Measurements from ENCODE around the gene ITPRIP. TPM values are rescaled to one million over a fixed set of nuclear protein-coding genes. Genes with fewer than 3 reads are reported as not detected.

ITPRIP gene
- total and polyA plus RNA-seq, 8 donors = 16.6 to 29.2 (median 17.9) TPM

- Histone ChIP-seq H3K4me1 (peaks cover 6 to 29% of the 10 kb centered on the region in 2 donors), H3K36me3 (no peaks in the 10 kb centered on the region), H3K4me3 (no peak overlapping the region), H3K27me3 (no peaks in the 10 kb centered on the region), H3K9me3 (no peaks in the 10 kb centered on the region), H3K27ac (peak overlapping the region; percentile 67 to 78)
- intact Hi-C loops (cut with DNase I) = no loop called here
- DNase-seq = peak in 1 of 4 donors; percentile 78
- TF ChIP-seq CTCF (IDR thresholded peaks at IDR 0.05) = no peak
- peak; percentile 67 for ATAC-seq
Observed at GRCh38 chr10:104300002-104300735, 38.1 kb downstream of the ITPRIP start.

DNA sequence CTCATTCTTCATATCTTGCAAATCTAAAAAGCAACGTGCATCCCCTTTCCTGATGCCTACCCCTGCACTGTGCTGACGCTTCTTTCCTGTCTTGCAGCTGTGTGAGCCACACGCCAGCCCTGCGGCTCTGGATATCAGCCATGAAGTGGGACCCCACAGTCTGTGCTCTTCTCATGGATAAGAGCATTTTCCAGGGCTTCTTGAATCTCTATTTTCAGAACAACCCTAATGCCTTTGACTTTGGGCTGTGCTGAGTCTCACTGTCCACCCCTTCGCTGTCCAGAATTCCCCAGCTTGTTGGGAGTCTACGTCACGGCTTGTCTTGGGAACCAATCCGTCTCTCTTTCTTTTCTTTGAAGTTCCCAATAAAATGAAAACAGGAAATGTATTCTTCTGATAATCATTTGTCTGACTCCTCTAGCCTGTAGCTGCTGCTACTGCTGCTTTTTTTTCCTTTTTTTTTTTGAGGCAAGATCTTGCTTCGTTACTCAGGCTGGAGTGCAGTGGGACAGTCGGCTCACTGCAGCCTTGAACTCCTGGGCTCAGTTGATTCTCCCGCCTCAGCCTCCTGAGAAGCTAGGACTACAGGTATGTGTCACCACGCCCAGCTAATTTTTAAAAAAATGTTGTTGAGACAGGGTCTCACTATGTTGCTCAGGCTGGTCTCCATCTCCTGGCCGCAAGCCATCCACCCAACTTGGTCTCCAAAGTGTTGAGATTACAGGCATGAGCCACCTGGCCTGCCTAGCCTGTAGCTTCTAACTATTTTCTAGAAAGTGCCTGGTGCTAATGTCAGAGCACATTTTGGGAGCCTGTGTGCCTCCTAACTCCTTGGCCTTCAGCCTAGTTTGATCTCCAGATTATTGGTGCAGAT is 39.0 kb downstream of the ITPRIP start:
- TF ChIP-seq CTCF (IDR thresholded peaks at IDR 0.05) = no peak
- H3K27ac ChIP-seq = peak overlapping the region; percentile 67 to 78
- no peaks in the 10 kb centered on the region for H3K27me3 ChIP-seq
- no peaks in the 10 kb centered on the region for H3K9me3 ChIP-seq
- H3K4me3 ChIP-seq = no peak overlapping the region
- no peaks in the 10 kb centered on the region for H3K36me3 ChIP-seq
- peak; percentile 22 for ATAC-seq
- intact Hi-C loops (cut with DNase I) = loop anchor here in 1 of 2 donors (5.0 kb wide), 1 partner anchor 53 kb away; the partner anchor contains the start of gene CFAP58
- H3K4me1 ChIP-seq = peaks cover 6 to 29% of the 10 kb centered on the region in 2 donors
- DNase-seq = peak in 2 of 4 donors; percentile 57 to 72

GRCh38 chr10:104297697-104298660 is 40.3 kb downstream of the ITPRIP start:
- ATAC-seq = no peak

More at GRCh38 chr10:104297697-104298660, 40.3 kb downstream of the ITPRIP start:
- H3K9me3 ChIP-seq = no peaks in the 10 kb centered on the region
- H3K27ac ChIP-seq = peak overlapping the region in 1 of 2 donors; percentile 67
- no peak overlapping the region for H3K4me3 ChIP-seq
- DNase-seq = no peak
- H3K4me1 ChIP-seq = peaks cover 6 to 22% of the 10 kb centered on the region in 2 donors
- H3K36me3 ChIP-seq = no peaks in the 10 kb centered on the region
- intact Hi-C loops (cut with DNase I) = loop anchor here in 1 of 2 donors (5.0 kb wide), 1 partner anchor 54 kb away; the partner anchor contains the start of gene CFAP58
- TF ChIP-seq CTCF (IDR thresholded peaks at IDR 0.05) = peak in 1 of 2 donors; percentile 14
- H3K27me3 ChIP-seq = no peaks in the 10 kb centered on the region

Measured in left lung (tissue), 10 donors.